ENCODE results near the gene CDH23.

CDH23 gene

DNA sequence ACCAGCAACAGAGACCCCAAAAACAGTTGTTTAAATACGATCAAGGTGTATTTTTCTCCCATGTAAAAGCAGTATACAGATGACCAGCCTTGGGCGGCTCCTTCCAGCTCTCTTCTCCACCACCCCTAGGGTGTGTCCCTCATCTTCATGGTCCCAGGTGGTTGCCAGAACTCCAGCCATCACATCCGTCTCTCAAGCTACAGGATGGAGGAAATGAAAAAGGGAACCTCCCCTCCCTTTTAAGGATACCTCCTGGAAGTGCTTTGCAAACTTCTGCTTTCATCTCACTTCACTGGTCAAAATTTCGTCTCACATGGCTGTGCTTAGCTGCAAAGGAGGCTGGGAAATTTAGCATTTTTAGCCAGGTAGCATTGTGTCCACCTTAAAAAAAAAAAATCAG lies 263.6 kb downstream of the CDH23 start:
- in situ Hi-C loops (cut with HindIII; ENCODE audit: low pct_ligation_motif_present, low pct_unique_long_range_greater_than_20kb, low sequenced_read_pairs): no loop called here
- no peak for DNase-seq

DNA sequence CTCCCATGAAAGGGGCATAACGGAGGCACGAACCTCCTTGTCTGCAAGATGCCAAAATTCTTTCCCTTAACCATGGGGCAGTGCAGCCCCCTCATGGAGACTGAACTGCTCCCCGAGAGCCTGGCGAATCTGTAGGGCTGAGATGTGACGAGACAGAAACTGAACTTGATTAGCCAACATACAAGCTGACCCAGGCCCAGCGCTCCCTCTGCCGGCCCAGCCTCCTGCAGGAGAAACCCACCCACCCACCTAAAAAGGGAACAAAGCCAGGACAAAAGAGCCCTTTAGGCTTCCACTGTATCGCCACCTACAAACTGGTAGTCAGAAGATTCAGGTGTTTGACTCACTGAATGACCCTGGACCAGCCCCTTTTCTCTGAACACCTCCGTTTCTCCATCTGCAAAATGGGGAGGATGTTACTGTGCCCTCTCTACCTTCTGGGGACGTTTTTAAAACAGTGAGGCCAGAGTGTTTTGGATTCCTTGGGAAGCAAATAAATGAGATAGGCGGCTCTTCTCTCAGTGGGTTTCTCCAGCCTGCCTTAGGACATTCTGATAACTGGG lies 264.4 kb downstream of the CDH23 start:
- in situ Hi-C loops (cut with HindIII; ENCODE audit: low pct_ligation_motif_present, low pct_unique_long_range_greater_than_20kb, low sequenced_read_pairs): no loop called here
- no peak for DNase-seq

DNA sequence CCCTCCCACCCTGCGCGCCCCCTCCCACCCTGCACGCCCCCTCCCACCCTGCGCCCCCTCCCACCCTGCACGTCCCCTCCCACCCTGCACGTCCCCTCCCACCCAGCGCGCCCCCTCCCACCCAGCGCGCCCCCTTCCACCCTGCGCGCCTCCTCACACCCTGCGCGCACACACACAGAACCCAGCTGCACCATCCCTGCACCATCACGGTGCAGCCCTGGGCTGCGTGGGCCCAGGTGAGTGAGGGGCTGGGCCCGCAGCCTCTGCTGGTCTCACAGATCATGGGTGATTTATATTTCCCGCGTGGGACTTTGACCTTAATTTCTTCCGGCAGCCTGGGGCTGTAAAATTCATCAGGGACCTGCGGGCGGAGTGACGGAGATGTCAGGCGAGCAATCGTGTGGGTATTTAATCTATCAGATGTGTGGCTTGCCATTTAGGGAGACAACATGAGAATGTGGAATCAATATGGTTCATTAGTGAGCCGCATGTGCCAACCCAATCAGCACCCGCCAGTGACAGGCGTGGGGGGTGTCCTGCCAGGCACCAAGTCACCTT lies 265.1 kb downstream of the CDH23 start:
- no peak for DNase-seq
- in situ Hi-C loops (cut with HindIII; ENCODE audit: low pct_ligation_motif_present, low pct_unique_long_range_greater_than_20kb, low sequenced_read_pairs): no loop called here

DNA sequence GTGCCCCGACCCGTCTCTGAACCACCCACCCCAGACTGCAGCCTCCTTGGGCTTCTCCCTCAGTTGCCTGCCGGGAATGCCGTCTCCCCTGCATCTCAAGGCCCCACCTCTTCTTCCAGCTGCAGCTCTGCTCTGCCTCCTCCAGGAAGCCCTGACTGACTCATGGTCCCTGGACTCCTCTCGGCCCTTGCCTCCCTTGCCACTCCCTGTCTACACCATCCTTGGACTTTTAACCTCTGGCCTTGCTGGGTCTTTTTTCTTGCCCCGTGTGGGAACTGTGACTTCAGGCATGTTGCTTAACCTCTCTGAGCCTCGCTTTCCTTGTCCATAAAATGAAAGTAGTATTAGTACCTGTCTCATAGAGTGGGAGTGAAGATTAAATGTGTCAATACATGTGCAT lies 266.6 kb downstream of the CDH23 start:
- in situ Hi-C loops (cut with HindIII; ENCODE audit: low pct_ligation_motif_present, low pct_unique_long_range_greater_than_20kb, low sequenced_read_pairs): no loop called here
- DNase-seq: no peak

DNA sequence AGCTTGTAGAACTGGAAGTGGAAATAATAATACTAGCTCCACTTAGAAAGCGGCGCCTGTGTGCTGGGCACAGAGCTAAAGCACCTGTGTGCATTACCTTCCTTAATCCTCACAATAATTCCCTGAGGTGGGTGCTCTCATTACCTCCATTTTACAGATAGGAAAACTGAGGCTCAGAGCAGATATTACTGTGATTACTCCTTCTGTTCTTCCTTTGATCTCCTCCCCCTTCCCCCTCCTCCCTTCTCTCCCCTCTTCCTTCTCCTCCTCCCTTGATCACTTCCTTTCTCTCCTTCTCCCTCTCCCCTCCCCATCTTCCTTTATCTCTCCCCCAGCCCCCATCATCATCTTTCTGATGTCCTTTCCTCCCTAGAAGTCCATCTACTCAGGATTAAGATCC lies 267.9 kb downstream of the CDH23 start:
- no peak for DNase-seq
- in situ Hi-C loops (cut with HindIII; ENCODE audit: low pct_ligation_motif_present, low pct_unique_long_range_greater_than_20kb, low sequenced_read_pairs): no loop called here

DNA sequence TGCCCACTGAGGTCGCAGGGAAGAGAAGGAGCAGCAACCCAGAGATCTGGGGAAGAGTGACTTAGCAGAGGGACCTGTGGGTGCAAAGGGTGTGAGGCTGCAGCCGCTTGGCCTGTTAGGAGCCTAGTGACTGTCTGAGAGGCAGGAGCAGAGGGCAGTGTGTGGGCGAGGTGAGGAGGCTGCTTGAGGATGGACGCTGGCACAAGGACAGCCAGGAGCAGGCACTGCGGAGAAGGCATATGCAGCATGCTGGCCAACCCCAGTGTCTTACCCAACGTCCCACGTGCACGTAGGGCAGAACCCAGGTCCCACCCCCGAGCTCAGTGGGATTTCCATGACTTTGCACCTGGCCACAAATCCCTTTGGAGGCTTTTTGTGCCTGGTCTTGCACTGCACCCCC lies 268.7 kb downstream of the CDH23 start:
- no peak for DNase-seq
- in situ Hi-C loops (cut with HindIII; ENCODE audit: low pct_ligation_motif_present, low pct_unique_long_range_greater_than_20kb, low sequenced_read_pairs): no loop called here

DNA sequence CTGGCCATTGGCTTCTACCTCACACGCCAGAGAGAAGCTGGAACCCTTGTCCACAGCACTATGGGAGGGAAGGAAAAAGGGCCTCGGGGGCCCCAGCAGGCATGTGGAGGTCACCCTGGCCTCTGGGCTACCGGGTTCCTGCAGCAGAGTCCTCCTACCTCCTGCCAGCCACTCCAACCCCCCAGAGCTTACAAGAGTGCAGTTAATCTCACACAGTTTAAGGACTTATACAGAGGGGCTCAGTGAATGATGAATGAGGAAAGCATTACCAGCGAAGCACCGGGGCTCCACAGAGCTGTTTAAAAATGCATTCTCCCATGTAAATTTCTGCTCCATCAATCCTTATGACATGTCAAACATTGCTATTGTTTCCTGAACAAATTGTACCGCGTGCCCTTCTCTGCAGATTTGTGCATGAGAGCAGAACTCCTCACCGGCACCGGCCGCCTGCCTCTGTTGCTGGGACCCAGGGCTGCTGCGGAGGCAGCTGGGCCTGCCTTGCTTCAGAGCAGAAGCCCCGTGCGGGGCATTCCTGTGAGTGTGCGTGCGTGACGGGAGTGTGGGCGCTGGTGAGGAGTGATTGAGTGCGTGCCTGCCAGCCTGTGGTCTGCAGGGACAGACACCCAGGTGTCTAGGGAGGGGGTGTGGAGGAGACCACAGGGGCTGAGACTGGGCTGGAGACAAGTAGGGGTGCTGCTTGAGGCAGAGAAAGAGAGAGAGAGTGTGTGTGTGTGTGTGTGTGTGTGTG lies 270.1 kb downstream of the CDH23 start:
- DNase-seq: no peak
- in situ Hi-C loops (cut with HindIII; ENCODE audit: low pct_ligation_motif_present, low pct_unique_long_range_greater_than_20kb, low sequenced_read_pairs): no loop called here

DNA sequence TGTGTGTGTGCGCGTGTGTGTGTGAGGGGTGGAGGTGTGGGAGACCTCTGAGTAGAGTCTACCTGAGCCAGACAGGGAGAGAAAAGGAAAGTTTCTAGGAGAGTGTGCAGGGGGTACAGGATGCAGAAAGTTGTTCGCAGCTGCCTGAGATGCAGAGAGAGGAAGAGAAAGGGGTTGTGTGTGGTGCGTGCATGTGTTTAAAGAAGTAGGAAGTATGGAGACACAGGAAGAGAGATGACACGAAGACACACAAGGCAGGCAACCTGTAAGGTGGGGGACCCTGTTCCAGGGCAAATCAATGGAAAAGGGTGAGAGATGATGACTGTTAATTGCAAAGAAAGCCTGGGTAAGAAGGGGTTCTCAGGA lies 270.6 kb downstream of the CDH23 start:
- no peak for DNase-seq
- in situ Hi-C loops (cut with HindIII; ENCODE audit: low pct_ligation_motif_present, low pct_unique_long_range_greater_than_20kb, low sequenced_read_pairs): no loop called here

DNA sequence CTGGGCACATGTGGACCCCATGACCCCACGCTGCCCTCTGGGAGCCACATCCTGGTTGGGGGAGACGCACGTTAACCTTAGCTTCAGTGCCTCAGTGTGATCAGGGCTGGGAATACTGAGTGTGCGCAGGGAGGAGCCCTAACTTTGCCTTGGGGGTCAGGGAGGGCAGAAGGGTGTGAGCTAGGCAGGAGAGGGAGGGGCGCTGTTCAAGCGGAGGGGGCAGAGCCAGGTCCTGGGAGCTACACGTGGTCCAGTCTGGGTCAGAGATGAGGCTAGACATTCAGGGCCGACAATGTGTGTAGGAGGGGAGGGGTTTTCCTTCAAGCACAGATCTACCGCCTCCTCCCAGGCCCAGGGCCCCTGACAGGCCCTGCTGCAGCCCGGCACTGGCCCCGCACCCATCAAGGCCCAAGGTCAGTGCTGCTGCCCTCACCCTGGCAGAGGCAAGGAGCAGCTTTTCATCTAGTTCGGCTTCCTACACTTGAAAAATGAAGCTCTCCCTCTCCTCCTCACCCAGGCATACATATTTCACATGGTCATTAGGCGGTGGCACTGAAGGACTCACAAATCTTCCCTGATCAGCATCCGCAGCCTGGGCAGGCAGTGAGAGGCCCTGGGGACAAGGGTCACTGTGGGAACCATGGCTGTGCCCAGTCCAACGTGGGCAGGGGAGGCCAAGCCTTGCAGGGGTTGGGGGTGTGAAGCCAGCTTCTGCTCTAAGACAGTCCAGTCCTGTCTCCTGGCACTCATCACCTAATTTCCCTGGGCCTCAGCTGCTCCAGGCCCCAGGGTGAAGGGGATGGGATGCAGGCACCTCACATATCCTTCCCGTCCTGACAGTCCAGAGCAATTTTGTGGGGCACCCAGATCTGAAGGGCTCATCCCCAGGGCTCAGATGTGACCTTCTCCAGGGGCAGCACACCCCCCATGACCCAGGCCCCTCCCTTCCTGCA lies 275.6 kb downstream of the CDH23 start:
- no peak for DNase-seq

DNA sequence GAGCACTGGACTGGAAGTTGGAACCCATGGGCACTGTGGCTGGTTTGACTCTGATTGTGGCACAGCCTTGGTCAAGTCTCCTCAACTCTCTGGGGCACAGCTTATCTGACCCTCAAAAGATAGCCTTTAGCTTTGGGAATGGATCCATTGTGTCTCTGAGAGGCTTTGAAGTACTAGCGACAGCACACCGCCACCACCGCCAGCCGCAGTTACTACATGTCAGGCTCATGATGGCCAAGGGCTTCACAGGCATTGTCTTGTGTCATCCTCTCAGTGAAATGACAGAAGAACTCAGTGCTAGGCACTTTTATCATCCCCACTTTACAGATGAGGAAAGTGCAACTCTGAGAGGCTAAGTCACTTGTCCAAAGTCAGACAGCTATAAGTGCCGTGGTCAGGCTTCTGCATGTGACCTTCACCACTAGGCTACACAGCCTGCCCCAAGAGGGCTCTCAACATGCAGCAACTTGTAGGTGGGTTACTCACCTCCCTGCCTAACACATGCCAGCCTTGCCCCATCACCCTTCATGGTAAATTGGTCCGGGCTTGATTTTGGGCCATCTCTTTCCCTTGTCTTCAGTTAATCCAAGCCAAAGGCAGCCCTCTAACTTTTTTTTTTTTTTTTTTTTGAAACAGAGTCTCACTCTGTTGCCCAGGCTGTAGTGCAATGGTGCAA lies 278.7 kb downstream of the CDH23 start:
- DNase-seq: no peak
- in situ Hi-C loops (cut with HindIII; ENCODE audit: low pct_ligation_motif_present, low pct_unique_long_range_greater_than_20kb, low sequenced_read_pairs): no loop called here

More for the DNA sequence above, 275.6 kb downstream of the CDH23 start:
- in situ Hi-C loops (cut with HindIII; ENCODE audit: low pct_ligation_motif_present, low pct_unique_long_range_greater_than_20kb, low sequenced_read_pairs): no loop called here

DNA sequence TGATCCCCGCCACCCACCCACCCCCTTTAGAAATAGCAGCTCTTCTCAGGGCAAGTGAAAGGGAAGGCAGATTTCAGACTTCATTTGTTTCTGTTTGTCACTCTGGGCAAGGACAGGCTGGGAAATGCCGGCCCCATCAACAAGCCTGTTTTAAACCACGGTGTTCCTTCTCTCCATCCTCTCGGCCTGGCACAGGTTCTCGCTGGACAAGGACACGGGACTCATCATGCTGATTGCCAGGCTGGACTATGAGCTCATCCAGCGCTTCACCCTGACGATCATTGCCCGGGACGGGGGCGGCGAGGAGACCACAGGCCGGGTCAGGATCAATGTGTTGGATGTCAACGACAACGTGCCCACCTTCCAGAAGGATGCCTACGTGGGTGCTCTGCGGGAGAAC lies 280.5 kb downstream of the CDH23 start:
- in situ Hi-C loops (cut with HindIII; ENCODE audit: low pct_ligation_motif_present, low pct_unique_long_range_greater_than_20kb, low sequenced_read_pairs): no loop called here
- no peak for DNase-seq

DNA sequence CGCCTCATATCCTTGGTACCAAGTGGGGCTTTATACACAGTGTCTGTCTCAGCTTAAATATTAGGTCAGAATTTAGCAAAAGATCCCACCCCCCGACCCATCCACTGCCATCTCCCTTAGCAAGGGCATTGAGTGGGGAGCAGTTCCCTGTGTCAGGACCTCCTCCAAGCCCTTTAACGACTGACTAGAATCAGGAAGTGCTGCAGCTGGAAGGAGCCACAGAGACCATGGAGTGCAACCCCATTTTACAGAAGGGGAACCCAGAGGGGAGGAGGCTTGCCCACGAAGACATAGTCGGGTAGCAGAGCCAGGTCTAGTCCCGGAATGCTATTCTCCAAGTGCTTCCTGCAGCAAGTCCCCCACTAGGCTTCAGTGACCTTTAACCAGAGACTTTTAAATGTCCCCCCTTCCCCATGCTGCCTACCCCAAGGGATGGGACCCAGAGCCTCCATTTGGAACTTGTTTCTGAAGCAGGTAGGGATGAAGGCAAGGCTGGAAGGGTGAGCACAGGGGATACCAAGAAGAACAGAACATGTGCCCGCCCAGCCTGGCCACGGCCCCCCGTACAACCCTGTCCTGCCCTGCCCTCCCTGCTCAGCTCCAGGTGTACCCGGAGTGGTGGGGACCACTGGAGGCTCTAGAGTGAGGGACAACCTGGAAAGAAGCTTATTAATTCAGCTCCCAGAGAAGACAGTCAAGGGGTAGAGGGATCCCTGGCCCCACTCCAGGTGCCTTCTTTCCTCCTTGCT lies 281.5 kb downstream of the CDH23 start:
- no peak for DNase-seq
- in situ Hi-C loops (cut with HindIII; ENCODE audit: low pct_ligation_motif_present, low pct_unique_long_range_greater_than_20kb, low sequenced_read_pairs): no loop called here

DNA sequence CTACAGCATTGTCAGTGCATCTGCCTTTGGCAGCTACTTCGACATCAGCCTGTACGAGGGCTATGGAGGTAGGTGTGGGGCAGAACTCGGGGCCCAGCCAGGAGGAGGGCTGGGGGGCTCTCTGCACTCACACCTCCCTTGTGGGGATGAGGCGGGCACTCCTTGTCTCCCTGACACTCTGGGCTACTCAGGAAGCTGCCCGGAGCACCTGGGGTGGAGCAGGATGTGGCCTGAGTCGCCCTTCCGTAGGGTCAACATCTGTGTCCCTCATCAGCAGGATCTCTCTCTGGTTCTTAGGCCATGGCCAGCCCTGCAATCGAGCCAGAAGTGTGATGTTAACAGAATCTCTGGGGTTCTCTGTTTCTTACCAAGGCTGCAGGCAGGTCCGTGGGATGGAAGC lies 282.7 kb downstream of the CDH23 start:
- no peak for DNase-seq
- in situ Hi-C loops (cut with HindIII; ENCODE audit: low pct_ligation_motif_present, low pct_unique_long_range_greater_than_20kb, low sequenced_read_pairs): no loop called here

DNA sequence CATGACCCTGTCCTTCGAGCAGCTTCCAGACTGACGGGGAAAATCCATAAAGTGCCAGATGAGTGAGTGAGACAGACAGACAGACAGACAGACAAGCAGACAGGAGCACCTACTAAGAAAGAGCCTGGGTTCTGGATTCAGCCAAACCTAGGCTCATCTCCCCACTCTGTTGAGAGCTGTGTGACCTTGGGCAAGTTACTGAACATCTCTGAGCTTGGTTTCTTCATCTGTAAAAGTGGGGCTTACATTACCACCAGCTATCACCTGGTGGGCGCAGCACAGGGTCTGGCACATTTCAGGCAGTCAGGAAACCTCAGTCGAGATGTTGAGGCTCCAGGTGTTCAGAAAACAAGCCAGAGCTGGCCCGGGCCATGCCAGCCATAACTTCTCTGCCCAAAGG lies 285.3 kb downstream of the CDH23 start:
- no peak for DNase-seq
- in situ Hi-C loops (cut with HindIII; ENCODE audit: low pct_ligation_motif_present, low pct_unique_long_range_greater_than_20kb, low sequenced_read_pairs): no loop called here

DNA sequence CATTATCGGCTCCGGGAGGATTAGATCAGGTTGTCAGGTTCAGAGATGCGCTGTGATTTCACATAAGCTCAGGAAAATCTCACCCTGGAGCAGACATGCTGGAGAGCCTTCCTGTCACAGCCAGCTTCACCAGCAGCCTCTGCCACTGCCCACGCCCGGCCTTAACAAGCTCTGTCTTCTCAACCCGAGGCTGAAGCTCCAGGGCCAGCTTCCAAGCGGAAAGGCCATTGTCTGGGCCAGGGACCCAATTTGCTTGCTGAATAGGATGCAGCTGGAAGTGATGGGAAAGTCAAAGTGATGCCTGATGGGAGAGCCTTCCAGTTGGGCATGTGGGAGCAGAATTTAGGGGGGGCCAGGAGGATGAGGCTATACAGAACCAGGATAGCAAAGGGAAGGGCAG lies 286.6 kb downstream of the CDH23 start:
- in situ Hi-C loops (cut with HindIII; ENCODE audit: low pct_ligation_motif_present, low pct_unique_long_range_greater_than_20kb, low sequenced_read_pairs): no loop called here
- DNase-seq: no peak

DNA sequence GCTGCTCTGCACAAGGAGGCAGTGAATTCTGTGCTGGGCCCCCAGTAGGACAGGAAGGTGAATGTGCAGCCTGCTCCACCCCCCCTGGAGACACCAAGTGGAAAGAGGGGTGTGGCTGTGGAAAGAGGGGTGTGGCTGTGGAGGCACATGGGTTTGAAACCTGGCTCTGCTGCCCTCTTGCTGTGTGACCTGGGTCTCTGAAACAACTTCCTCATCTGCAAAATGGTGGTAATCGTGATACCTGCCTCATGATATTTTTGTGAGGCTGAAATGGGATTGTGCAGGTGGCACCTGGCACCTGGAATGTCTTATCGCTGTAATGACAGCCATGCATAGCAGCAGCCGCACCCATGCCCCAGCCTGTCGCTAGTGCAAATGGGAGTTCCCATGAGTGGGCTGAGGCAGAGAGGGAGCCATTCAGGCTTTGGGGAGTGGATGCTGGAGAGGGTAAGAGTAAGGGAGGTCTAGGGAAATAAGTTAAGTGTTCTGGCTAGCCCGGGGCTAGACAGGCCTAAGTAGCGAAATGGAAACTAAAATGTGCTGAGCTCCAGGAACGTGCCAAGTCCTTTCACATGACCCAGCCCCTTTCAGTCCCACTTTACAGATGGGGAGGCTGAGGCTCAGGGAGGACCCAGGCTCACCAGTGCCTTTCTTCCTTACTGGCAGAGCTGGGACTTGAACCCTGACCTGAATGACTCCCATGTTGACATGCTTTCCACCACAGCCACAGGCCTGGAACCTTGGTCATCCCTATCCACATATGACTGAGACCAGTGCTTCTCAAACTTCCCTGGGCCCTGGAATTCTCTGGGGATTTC lies 287.8 kb downstream of the CDH23 start:
- in situ Hi-C loops (cut with HindIII; ENCODE audit: low pct_ligation_motif_present, low pct_unique_long_range_greater_than_20kb, low sequenced_read_pairs): no loop called here

DNA sequence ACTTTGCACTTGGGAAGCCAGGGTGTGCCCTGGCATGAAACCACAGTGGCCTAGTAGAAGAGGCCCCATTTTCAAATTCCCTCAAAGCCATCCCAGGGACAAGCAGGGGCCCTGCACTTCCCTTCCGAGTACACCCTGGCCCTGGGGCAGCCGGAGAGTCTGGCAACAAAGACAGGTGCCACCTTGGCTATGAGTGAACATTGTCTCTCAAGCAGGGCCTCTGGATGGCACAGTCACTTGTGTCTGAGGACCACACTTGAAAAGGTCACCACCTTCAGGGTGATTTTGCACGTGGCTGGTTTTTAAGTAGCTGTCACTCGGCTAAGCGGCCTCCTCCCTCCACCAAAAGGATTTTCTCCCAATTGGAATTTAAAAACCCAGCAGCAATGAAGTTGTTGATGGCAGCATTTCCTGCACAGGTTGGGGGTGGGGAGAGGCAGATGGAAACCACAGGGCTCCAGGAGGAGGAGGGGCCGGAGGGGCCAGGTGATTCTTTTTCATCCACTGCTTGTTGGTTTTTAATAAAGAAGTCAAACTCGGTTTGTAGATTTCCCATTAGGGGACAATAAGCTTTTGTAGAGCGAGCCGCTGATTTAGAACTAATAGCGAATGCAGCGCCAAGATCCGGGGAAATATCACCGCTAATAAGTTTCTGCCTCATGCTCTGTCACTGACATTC lies 289.0 kb downstream of the CDH23 start:
- DNase-seq: no peak
- in situ Hi-C loops (cut with HindIII; ENCODE audit: low pct_ligation_motif_present, low pct_unique_long_range_greater_than_20kb, low sequenced_read_pairs): no loop called here

More for the DNA sequence above, 287.8 kb downstream of the CDH23 start:
- DNase-seq: peak; percentile 18

Measured in ACHN (cell line).